ENCODE measurements around the gene TM9SF3. TPM values are rescaled to one million over a fixed set of nuclear protein-coding genes. Genes with fewer than 3 reads are reported as not detected.
"Not testable (repeated sequence)": the region's sequence is repeated elsewhere in the genome, so short reads cannot be mapped to it uniquely, and the experiment has no call there.

The TM9SF3 gene
- polyA plus RNA-seq, 2 of the 4 experiments (the other 2 are of a cell fraction), result 92.9 to 138 TPM

- TF ChIP-seq NR3C1 (IDR thresholded peaks at IDR 0.05), result no peak
- no peak for TF ChIP-seq BHLHE40 (IDR thresholded peaks at IDR 0.05; ENCODE audit: low read depth, low read length)
- TF ChIP-seq RFX5 (IDR thresholded peaks at IDR 0.05), result no peak
- no peak for TF ChIP-seq PHF8 (IDR thresholded peaks at IDR 0.05; ENCODE audit: borderline replicate concordance, low read depth)
- TF ChIP-seq CBX8 (IDR thresholded peaks at IDR 0.05), result no peak
- TF ChIP-seq, protein P1, sequence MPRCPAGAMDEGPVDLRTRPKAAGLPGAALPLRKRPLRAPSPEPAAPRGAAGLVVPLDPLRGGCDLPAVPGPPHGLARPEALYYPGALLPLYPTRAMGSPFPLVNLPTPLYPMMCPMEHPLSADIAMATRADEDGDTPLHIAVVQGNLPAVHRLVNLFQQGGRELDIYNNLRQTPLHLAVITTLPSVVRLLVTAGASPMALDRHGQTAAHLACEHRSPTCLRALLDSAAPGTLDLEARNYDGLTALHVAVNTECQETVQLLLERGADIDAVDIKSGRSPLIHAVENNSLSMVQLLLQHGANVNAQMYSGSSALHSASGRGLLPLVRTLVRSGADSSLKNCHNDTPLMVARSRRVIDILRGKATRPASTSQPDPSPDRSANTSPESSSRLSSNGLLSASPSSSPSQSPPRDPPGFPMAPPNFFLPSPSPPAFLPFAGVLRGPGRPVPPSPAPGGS (IDR thresholded peaks at IDR 0.05), result no peak
- TF ChIP-seq, protein P2, sequence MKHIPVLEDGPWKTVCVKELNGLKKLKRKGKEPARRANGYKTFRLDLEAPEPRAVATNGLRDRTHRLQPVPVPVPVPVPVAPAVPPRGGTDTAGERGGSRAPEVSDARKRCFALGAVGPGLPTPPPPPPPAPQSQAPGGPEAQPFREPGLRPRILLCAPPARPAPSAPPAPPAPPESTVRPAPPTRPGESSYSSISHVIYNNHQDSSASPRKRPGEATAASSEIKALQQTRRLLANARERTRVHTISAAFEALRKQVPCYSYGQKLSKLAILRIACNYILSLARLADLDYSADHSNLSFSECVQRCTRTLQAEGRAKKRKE (CRISPR knock-in tag; IDR thresholded peaks at IDR 0.05; ENCODE audit: low read depth), result no peak
- no peak for TF ChIP-seq NFE2L2 (conservative IDR thresholded peaks at IDR 0.05; ENCODE audit: low read length)
- TF ChIP-seq RARB (CRISPR knock-in tag; IDR thresholded peaks at IDR 0.05), result no peak
- no peak for TF ChIP-seq FOSL2 (IDR thresholded peaks at IDR 0.05)
- no peak for TF ChIP-seq FOSL2 (CRISPR knock-in tag; IDR thresholded peaks at IDR 0.05)
- TF ChIP-seq RCOR1 (IDR thresholded peaks at IDR 0.05; ENCODE audit: low read depth, low read length), result no peak
- TF ChIP-seq GATA3 (IDR thresholded peaks at IDR 0.05; ENCODE audit: borderline replicate concordance), result no peak
- no peak for TF ChIP-seq KDM5A (IDR thresholded peaks at IDR 0.05)
- TF ChIP-seq JUN (IDR thresholded peaks at IDR 0.05), result no peak
- no peak for TF ChIP-seq RNF2 (IDR thresholded peaks at IDR 0.05; ENCODE audit: borderline replicate concordance, low read depth)
- TF ChIP-seq USF2 (IDR thresholded peaks at IDR 0.05), result no peak
- TF ChIP-seq REST (IDR thresholded peaks at IDR 0.05), result no peak
- TF ChIP-seq SMC3 (IDR thresholded peaks at IDR 0.05), result no peak
- Histone ChIP-seq H3K9me3 (no peaks in the 10 kb centered on the region), H3K4me1 (no peaks in the 10 kb centered on the region), H3K27ac (no peak overlapping the region), H3K4me3 (no peak overlapping the region), H3K4me2 (no peak overlapping the region)
- POLR2A ChIA-PET, result no interaction called here
- ATAC-seq (no peak), DNase-seq (ENCODE audit: low read depth in 1 of 2, low spot score in 1 of 2) (no peak), FAIRE-seq (no peak)
- CTCF ChIA-PET, result no interaction called here
- WGBS (ENCODE audit: missing lambda C conversion rate), result 93% methylated on average over 5 of the region's 5 CpGs
Measured at GRCh38 chr10:96548589-96548988, 38.2 kb downstream of the TM9SF3 start.

DNA sequence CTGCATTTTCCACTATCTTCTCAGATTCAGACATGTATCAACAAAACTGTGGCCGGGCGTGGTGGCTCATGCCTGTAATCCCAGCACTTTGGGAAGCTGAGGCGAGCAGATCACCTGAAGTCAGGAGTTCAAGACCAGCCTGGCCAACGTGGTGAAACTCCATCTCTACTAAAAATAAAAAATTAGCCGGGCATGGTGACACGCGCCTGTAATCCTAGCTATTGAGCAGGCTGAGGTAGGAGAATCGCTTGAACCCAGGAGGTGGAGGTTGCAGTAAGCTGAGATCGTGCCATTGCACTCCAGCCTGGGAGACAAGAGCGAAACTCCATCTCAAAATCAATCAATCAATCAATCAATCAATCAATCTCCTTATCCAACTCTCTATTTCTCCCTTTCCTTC is 41.3 kb downstream of the TM9SF3 start:
- H3K4me3 ChIP-seq; ATAC-seq; H3K9me3 ChIP-seq; H3K27ac ChIP-seq; H3K4me1 ChIP-seq; DNase-seq (ENCODE audit: low read depth in 1 of 2, low spot score in 1 of 2); H3K4me2 ChIP-seq; FAIRE-seq: not testable (repeated sequence)
- POLR2A ChIA-PET, result interaction anchor here (1.2 kb wide), 1 partner anchor 12 kb away, joined by 3 read pairs; no protein-coding TSS in a partner anchor
- CTCF ChIA-PET, result interaction anchor here (0.7 to 1.3 kb wide), 3 partner anchors 31 to 73 kb away, joined by 3 read pairs; partner anchors contain the start of gene TLL2
- 95% methylated on average over 10 of the region's 10 CpGs for WGBS (ENCODE audit: missing lambda C conversion rate)
